SK-N-SH (cell line): ENCODE results near the gene HSPG2.

Experiments used
- EP300 ChIP-seq, 2 experiments: IDR thresholded peaks; 2 replicates each; pipeline versions ENCODE4 v1.4.0 to v1.6.1; 2012; ENCODE audit warnings: borderline replicate concordance in 1 of 2, low read depth in 1 of 2, low read length in 1 of 2
- GATA2 ChIP-seq: sonication (generic); formaldehyde crosslinking; IDR thresholded peaks from 2 replicates; pipeline ENCODE4 v1.5.0; 2020; ENCODE audit warnings: mild to moderate bottlenecking, missing genetic modification reagents
- MEF2A ChIP-seq: IDR thresholded peaks from 2 replicates; pipeline ENCODE4 v1.4.0; 2012; ENCODE audit warnings: low read depth, borderline replicate concordance
- NRF1 ChIP-seq: IDR thresholded peaks from 2 replicates; pipeline ENCODE4 v1.6.1; 2012; ENCODE audit warnings: low read depth, mild to moderate bottlenecking, low read length
- RXRA ChIP-seq: IDR thresholded peaks from 2 replicates; pipeline ENCODE4 v1.4.0; 2012; ENCODE audit warnings: low read depth, mild to moderate bottlenecking, borderline replicate concordance
- TAF1 ChIP-seq: IDR thresholded peaks from 2 replicates; pipeline ENCODE4 v1.6.1; 2012; ENCODE audit warnings: low read depth, mild to moderate bottlenecking, low read length, moderate library complexity, borderline replicate concordance
- YY1 ChIP-seq: IDR thresholded peaks from 2 replicates; pipeline ENCODE4 v1.4.0; 2012; ENCODE audit warnings: low read depth, mild to moderate bottlenecking
- TF ChIP-seq, protein P1 (sequence below): fragments of 200-600 bp; sonication (generic); IDR thresholded peaks from 2 replicates; pipeline ENCODE4 v1.6.1; 2017; ENCODE audit warnings: antibody characterized with exemption, mild to moderate bottlenecking, moderate library complexity

- TF ChIP-seq YY1 (no peak), EP300 (IDR thresholded peaks at IDR 0.05; ENCODE audit: borderline replicate concordance in 1 of 2, low read depth in 1 of 2, low read length in 1 of 2) (no peak), TAF1 (no peak), NRF1 (no peak), RXRA (no peak), GATA2 (CRISPR knock-in tag) (no peak), MEF2A (no peak)
- TF ChIP-seq, protein P1, sequence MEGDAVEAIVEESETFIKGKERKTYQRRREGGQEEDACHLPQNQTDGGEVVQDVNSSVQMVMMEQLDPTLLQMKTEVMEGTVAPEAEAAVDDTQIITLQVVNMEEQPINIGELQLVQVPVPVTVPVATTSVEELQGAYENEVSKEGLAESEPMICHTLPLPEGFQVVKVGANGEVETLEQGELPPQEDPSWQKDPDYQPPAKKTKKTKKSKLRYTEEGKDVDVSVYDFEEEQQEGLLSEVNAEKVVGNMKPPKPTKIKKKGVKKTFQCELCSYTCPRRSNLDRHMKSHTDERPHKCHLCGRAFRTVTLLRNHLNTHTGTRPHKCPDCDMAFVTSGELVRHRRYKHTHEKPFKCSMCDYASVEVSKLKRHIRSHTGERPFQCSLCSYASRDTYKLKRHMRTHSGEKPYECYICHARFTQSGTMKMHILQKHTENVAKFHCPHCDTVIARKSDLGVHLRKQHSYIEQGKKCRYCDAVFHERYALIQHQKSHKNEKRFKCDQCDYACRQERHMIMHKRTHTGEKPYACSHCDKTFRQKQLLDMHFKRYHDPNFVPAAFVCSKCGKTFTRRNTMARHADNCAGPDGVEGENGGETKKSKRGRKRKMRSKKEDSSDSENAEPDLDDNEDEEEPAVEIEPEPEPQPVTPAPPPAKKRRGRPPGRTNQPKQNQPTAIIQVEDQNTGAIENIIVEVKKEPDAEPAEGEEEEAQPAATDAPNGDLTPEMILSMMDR, result no peak
Observed at GRCh38 chr1:21875621-21876063, 61.5 kb downstream of the HSPG2 start.
